NT2/D1 (cell line): ENCODE results near the gene RAB11FIP4.

Experiments
- SUZ12 ChIP-seq: IDR thresholded peaks from 2 replicates; pipeline ENCODE4 v1.6.1; 2011; ENCODE audit not compliant: insufficient read length, insufficient read depth; ENCODE audit errors: extremely low read depth
- YY1 ChIP-seq: IDR thresholded peaks from 2 replicates; pipeline ENCODE4 v1.6.1; 2011; ENCODE audit not compliant: insufficient read length, insufficient read depth
- ZNF274 ChIP-seq: IDR thresholded peaks from 2 replicates; pipeline ENCODE4 v1.6.1; 2011; ENCODE audit warnings: mild to moderate bottlenecking, low read depth, low read length

- TF ChIP-seq SUZ12: no peak
- TF ChIP-seq ZNF274: no peak
- no peak for TF ChIP-seq YY1
Observed at GRCh38 chr17:31387438-31387837, 4.0 kb upstream of the RAB11FIP4 start.
